C1 segment of cervical spinal cord (tissue), 14 donors: ENCODE data around the gene DSCAM.
A peak's percentile ranks its signal among the peaks of the same experiment; 100 is the strongest.
"Not testable (repeated sequence)": the region's sequence is repeated elsewhere in the genome, so short reads cannot be mapped to it uniquely, and the experiment has no call there.

ENCODE experiments used
- DNase-seq, 14 donors: peaks; one replicate each; lab custom pipeline; 2025; lab: John Stamatoyannopoulos, UW

The DSCAM gene

DNA sequence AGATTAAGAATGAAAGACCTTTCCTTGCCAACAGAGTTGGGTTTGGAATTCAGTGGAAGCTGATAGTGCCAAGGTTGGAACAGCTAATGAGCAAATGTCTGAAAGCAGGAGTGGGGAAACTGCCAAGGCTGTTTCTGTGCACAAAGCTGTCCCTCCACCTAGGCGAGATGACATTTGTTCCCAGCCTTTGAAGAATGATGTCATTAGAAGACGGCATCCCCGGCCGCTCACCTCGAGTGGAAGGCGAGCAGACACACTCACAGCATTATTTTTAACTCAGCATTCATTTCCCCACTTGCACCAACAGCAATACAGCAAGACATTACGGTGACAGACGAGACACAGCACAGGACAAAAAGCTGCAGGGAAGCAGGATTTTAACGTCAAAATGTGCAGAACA, 515.8 kb downstream of the DSCAM start:
- peak in 2 of 14 donors; percentile 2 to 9 for DNase-seq

GRCh38 chr21:40324389-40324788, 522.6 kb downstream of the DSCAM start:
- DNase-seq: no peak

DNA sequence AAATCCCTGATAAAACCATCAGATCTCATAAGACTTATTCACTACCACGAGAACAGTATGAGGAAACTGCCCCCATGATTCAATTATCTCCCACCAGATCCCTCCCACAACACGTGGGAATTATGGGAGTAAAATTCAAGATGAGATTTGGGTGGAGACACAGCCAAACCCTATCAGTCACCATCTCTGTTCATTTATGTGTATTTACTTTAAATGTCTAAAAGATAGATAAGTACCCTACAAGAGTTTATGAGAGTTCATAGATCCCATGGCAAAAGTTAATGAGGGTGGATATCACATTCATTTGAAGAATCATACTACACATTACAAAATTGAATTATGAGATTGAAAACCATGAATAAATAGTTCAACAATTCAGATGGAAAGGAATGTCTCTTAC, 526.2 kb downstream of the DSCAM start:
- not testable (repeated sequence) for DNase-seq

DNA sequence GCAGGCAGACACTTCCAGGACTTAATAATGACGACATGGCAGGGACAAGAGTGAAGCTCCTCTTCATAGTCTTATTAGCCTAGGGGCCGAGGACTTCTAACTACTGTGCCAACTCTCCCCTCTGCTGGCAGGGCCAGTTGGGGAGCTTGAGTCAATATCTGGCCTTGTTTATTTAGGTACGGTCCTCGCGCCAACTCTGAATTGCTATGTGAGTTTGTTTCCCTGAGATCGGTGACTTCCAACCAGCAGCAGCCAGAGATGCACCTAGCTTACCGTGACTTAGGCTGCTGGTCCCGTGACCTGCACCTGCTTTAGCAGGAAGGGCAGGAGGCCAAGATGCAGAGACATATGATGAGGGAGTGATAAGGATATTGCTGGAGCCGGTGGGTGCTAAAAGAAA, 528.6 kb downstream of the DSCAM start:
- no peak for DNase-seq

DNA sequence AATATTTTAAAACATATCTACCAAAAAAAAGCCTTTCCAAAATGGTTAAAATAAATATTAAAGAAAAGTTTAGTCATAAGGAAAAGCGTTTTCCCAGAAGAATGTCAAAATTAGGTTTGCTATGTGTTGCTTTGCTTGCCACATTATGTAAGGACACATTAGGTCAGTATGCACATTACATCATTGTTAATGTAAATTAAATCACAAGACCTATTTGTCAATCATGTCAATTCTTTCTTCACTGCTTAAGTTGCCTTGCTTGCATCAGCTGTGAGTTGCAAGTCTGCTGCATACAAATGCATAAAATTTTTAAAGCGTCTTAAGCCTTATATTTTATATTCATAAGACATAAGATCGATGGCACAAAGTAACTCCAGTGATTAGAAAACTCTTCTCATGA, 530.9 kb downstream of the DSCAM start:
- DNase-seq: no peak

GRCh38 chr21:40315626-40316025, 531.3 kb downstream of the DSCAM start:
- DNase-seq: no peak

DNA sequence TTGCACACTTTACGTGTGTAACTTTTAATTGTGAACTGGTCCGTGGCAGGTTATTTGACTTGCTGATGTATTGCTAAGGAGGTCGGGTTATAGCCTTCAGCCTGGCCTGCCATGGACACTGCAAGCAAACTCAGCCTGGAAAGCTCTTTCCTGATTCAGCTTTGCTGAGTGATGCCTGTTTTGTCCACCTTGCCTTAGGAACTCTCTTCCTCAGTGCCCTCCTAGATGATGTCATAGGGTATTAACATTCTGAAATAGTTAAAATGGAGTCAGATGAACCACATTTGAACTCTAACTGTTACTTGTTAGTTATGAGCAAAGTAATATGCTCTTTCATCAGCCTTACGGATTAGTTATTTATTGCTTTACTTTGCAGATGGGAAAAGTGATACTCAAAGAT, 533.7 kb downstream of the DSCAM start:
- DNase-seq: no peak

GRCh38 chr21:40300300-40300699, 546.7 kb downstream of the DSCAM start:
- no peak for DNase-seq

DNA sequence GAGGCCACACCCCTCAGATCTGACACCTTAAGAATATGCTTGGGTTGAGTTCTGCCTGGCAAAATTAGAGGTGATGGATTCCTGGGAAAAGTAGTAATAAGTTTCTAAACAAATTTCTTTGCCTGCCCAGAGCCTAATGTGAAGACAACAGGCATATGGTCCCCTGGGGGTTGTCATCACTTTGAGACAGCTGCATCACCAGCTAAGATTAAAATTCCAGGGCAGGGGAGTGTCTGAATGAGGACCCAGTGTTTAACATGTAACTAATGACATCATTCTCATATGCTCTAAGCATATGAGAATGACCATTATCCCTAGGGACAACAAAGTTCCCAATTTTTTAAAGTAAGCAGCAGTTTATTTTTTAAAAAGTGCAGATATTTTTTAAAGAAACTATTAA, 547.5 kb downstream of the DSCAM start:
- DNase-seq: no peak

DNA sequence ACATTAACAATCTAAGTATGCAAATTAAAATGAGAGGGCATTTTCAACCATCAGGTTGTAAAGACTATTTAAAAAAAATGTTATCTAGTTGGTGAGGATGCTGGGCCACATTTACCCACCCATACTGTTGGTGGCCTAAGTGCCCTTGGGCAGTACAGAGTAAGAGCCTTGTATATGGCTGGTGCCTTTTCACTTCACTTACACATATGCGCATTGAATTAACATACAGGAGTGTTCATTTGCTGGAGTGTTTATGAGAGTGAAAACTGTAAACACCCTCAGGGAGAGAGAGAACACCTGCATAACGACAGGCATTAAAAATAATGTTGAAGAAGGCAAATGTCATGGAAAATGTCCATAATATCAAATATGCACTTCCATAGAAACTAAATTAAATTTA, 552.6 kb downstream of the DSCAM start:
- no peak for DNase-seq

GRCh38 chr21:40291560-40291959, 555.4 kb downstream of the DSCAM start:
- DNase-seq: no peak

- no peak for DNase-seq
Observed at GRCh38 chr21:40284409-40284808, 562.5 kb downstream of the DSCAM start.

DNA sequence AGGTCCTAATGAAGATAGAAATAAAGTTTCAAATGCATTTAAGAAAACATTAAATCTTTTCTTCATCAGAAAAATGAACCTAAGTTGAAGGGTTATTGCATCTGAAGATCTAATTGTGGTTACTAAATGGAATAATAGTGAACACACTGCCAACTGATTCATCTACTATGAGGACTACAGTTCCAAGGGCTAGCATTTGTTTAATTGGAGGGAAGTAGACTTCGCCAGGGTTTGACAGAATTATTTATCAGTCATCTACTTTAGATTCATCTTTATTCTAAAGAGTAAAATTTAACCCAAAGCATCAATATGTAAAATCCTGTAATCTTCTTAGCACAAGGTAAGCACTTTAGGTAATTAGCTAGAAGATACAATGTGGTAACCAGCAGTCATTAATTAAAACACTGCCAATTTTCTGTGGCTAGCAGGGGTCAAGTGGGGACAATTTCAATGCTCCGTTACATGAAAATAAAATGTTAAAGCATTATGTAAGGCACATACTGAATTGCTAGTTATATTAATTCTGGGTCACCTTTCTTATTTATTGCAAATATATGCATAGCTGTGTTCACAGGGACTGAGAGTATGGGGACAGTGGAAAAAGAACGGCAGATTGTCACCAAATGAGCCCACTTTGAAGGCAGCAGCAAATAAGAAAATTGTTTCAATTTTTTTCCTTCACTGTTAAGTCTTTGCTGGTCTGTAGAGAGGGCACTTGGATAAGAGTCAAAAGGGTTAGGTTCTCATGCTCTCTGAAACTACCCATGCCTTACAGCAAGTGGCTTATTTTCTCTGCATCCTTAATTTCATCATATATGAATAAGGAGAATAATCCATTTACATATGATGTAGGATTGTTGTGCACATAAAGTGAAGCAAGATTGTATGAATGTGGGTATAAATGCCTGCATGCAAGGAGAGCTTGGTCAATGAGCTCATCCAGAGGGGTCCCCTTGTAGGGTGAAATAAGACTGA, 563.8 kb downstream of the DSCAM start:
- DNase-seq: no peak

DNA sequence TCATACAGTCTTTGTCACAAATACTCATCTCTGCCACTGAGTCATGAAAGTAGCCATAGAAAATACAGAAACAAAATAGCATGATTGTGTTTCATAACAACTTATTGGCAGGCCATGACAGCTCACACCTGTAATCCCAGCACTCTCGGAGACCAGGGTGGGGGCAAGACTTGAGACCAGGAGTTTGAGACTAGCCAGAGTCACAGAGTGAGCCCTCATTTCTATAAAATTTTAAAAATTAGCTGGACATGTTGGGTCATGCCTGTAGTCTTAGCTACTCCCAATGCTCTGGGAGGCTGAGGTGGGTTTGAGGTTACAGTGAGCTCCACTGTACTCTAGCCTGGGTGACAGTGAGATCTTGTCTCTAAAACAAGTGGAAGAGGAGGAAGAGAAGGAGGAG, 568.6 kb downstream of the DSCAM start:
- no peak for DNase-seq

GRCh38 chr21:40276001-40276400, 571.0 kb downstream of the DSCAM start:
- no peak for DNase-seq

DNA sequence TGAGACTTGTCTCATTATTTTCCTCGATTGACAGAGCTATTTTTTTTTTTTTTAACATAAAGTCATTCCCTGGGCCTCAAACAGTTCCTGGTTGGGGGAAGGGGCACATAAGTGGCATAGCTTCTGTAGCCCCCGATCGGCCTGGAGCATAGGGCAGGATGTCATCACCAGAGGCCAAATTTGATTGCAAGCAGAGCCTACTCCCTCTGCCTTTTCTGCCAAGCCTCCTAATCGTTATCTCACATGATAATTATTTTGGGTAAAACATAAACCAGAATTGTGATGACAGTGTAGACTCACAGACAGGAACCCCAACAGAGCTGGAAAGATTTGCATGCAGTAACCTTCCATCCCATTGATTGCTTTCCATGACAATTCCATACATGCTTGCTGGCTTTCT, 574.9 kb downstream of the DSCAM start:
- DNase-seq: no peak

GRCh38 chr21:40271164-40271563, 575.8 kb downstream of the DSCAM start:
- DNase-seq: no peak

GRCh38 chr21:40270047-40270446, 576.9 kb downstream of the DSCAM start:
- DNase-seq: no peak

DNA sequence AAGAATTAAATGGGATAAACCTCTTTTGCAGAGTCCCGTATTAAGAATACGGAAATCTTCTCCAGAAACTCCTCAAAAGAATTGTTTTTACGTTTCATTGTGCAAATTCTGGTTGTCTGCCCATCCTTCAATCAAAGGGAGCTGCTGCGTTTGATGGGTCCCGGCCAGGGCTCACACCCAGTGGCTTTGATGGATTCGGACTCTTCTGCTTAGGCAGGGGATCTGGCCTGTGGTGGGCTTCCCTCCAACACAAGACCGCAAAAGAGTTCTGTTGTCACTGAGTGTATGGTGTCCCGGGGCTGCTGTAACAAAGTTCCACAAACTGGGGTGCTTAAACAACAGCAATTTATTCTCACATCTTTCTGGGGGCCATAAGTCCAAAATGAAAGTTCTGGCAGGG, 577.7 kb downstream of the DSCAM start:
- DNase-seq: no peak

GRCh38 chr21:40258456-40258855, 588.5 kb downstream of the DSCAM start:
- DNase-seq: not testable (repeated sequence)

DNA sequence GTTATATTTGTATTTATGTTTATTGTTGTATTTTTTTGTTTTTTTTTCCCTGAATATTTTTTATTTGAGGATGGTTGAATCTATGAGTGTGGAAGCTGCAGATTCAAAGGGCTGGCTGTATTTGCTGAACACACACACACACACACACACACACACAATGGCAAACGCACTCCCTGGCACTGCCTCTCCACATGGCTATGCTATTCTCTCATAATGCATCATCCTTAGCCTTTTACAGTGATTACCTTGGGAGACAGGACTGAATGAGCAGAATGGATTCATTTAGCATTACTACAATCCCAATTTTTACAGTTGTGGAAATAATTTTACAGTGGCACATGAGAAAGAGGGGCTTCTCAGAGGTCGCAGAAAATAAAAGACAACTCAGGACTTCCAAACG, 589.6 kb downstream of the DSCAM start:
- no peak for DNase-seq

DNA sequence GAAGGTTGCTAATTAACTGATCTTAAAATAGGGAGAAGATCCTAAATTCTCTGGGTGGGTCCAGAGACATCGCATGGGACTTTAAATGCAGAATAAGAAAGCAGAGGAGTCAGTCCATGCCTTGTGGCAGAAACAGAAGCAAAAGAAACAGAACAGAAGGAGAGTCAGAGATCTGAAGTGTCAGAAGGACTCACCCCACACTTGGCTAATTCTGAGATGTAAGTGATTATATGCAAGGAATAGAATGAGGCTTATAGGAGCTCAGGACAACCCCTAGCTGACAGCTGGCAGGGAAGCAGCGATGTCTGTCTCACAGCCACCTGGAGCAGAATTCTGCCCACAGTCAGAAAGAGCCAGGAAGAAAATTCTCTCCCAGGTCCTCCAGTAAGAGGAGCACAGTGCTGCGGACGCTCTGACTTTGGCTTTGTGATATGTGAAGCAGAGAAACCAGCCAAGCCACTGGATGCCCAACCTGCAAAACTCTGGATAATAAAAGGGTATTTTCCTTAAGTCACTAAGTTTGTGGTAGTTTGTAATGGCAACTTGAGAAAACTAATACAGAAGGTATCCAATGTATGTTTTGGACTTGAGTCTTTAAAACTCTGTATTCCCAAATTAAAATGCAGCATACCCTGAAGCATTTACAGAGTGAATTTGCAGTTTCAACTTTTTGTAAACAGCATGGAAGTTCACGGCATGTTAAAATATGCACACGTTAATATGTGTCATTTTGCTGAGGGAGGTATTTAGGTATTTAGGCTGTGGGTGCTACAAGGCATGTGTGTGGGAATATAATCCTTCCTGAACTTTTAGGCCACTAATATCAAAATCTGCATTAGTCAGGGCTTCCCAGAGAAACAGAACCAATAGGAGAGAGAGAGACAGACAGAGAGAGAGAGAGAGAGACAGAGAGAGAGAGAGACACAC, 591.2 kb downstream of the DSCAM start:
- DNase-seq: no peak
